Right lobe of liver (tissue), 4 donors: ENCODE results near the gene ZNF117.

Experiments used
- POLR2A ChIP-seq: fragments of 450-650 bp; IDR thresholded peaks from one replicate; pipeline ENCODE4 v1.6.1; 2017; ENCODE audit warnings: antibody characterized with exemption, mild to moderate bottlenecking
- TF ChIP-seq, protein P1 (sequence below), 4 donors: fragments of 200-600 bp in 3 of 4; fragments of 450-650 bp in 1 of 4; IDR thresholded peaks; one replicate each; pipeline versions ENCODE4 v1.5.1 to v1.8.0; 2016 to 2022; ENCODE audit warnings: antibody characterized with exemption in 4 of 4, mild to moderate bottlenecking in 2 of 4
- donor health status: DM: no; HTN: no; CAD: no.
- donor health status: DM: no; HTN: no; CAD: no.
- donor health status: DM: no; HTN: yes; CAD: no.

DNA sequence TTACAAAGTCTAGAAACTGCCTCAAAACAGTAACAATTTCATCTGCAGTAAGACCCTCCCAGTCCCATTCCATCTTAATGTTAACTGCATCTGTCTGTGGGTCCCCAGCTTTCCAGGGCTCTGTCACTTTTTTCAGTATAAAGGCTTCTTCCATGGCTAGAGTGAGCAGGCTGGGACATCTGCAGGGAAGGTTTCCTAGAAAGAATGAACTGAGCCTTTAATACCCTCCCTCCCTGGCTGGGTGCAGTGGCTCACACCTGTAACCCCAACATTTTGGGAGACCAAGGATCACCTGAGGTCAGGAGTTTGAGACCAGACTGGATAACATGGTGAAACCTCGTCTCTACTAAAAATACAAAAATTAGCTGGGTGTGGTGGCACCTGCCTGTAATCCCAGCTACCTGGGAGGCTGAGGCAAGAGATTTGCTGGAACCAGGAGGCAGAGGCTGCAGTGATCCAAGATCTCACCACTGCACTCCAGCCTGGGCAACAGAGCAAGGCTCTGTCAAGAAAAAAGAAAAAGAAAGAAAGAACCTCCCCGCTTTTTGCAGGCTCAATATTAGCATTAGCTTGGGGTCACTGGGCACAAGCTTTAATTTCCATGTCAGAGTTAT is 12.2 kb upstream of the ZNF117 start:
- TF ChIP-seq, protein P1, sequence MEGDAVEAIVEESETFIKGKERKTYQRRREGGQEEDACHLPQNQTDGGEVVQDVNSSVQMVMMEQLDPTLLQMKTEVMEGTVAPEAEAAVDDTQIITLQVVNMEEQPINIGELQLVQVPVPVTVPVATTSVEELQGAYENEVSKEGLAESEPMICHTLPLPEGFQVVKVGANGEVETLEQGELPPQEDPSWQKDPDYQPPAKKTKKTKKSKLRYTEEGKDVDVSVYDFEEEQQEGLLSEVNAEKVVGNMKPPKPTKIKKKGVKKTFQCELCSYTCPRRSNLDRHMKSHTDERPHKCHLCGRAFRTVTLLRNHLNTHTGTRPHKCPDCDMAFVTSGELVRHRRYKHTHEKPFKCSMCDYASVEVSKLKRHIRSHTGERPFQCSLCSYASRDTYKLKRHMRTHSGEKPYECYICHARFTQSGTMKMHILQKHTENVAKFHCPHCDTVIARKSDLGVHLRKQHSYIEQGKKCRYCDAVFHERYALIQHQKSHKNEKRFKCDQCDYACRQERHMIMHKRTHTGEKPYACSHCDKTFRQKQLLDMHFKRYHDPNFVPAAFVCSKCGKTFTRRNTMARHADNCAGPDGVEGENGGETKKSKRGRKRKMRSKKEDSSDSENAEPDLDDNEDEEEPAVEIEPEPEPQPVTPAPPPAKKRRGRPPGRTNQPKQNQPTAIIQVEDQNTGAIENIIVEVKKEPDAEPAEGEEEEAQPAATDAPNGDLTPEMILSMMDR (IDR thresholded peaks at IDR 0.05): no peak
- TF ChIP-seq POLR2A: no peak
